Right forelimb (tissue), 1 donor: ENCODE results near the gene IL22.

ENCODE experiments used
- DNase-seq: peaks from one replicate; pipeline ENCODE4 v3.0.0-alpha.2; 2018

Gene IL22, protein sequence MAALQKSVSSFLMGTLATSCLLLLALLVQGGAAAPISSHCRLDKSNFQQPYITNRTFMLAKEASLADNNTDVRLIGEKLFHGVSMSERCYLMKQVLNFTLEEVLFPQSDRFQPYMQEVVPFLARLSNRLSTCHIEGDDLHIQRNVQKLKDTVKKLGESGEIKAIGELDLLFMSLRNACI

DNA sequence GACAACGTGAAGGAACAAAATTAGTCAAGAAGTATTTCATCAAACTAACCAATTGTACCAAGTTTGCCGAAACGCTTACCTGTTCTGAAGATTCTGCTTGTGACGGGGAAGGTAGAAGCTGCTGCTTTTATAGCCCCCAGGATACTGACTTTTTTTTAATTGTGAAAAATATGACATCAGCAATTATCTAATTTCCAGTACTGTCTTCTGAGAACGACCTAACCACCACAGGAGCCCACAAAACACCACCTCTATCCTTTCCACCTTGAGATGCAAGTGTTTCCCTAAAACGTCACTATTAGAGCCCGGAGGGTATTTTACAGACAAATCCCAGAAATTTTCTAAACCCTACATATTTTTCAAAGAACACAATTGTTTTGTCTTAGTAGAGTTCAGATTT lies at the start of gene IL22:
Gene IL22 (minus strand): TSS at position 101 of the 400 bp plus-strand sequence. CDS start 156 bp downstream, outside the sequence.
- no peak for DNase-seq

DNA sequence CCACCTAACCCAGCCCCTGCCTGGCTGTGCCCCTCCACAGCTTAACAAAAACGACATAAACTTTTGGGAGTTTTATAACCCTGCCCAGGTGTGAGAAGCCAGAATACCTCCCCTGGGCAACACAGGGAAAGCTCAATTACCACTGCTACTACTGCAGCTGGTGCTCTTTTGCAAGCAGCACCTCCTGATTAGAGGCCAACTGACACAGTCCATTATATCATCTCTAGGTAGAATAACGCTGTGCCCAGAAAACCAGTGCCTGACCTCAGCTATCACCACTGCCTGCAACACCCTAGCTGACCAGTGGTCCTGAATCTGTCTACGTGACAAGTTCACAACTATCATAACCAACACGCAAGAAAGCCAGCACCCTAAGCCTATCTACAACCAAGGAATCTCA lies 44.5 kb upstream of the IL22 start:
- DNase-seq: no peak

DNA sequence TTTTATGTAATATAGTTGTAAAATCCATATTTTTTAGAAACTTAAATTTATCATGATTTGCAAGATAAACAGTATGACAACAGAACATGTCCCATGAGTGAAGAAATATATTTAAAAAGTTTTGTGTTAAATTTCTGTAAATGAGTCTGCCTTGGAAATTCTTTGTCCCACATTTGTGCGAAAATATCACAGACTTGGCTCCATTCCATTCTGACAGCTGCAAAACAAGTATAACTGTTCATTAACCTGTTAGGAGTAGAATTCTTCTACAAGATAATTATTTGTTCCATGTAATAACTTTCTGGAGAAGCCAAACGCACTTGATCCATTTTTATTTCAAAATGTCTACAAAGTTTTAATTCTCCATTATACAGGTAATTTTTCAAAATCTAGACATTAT lies 40.8 kb upstream of the IL22 start:
- no peak for DNase-seq

DNA sequence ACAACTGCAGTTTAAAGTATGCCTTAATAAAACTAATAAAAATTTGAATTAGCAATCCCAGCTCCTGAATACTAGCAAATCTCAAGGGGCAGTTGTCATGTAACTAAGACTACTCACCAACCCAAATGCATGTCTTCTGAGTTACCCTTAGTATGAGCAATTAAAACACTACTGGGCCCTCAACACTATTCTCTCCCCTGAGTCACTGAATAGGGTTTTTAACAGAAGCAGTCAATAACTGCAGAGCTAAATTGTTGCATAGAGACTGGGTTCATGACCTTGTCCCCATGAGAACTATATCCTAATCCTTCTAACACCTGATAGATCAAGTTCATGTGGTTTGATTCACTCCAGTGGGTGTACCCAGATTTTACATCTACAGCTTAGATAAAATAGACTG lies 39.9 kb upstream of the IL22 start:
- DNase-seq: no peak

DNA sequence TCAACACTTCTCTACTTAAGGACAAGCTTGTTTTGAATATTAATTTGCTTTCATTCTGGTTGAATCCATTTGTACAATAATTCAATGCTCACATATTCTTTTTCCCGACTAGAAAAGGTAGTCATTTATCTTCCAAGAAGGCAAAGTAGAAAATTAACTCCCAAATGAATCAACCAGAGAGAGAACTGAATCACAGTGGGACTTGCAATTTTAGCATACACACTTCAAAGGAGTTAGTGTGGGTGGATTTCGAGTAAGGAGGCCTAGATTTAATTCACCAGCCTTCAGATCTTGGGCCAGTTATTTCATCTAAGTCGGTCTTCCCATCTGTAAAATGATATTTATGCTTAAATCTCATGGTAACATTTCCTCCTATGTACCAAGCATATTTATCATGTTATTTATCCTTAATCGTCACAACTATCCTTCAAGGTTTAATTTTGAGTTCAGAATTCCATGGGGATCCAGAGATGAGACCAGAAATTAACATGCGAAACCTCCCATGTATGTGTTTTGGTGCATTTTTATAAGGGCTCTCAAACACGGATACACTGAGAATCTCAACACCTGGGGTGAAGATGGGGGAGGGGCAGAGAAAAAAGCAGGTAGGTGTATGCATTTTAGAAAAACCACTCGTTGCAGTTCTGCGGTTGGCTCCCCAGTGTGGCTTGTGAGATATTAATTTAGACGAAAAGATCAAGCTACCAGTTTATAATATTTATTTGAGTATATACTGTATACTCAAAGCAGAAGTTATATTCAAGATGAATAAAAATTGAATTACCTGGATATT lies 38.9 kb upstream of the IL22 start:
- no peak for DNase-seq

DNA sequence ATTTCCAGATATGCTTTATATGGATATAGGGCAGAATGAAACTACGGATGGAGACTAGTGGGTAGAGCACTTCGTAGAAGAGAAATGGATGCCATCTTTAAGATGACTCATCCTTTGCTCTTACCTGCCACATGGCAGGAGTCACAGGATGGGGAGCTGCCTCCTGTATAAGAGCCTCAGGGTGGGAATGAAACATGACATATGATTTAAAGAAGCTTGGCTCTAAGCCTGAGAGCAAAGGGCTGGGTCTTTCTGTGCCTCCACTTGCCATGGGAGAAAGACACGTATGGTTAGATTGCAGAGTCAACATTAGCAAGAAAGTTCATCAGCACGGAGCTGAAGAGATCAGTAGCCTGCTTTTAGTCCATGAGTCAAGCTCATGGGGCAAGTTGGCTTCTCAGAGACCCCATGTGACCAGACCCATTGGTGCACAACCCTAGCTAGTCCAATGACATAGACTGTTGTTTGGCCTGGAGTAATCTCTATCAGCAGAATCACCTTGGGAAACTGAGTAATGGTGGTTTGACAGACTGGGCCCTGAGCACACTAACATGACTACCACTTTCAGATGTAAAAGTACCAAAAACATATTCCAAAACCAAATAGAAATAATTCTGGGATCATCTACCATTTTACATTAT lies 38.1 kb upstream of the IL22 start:
- DNase-seq: no peak

DNA sequence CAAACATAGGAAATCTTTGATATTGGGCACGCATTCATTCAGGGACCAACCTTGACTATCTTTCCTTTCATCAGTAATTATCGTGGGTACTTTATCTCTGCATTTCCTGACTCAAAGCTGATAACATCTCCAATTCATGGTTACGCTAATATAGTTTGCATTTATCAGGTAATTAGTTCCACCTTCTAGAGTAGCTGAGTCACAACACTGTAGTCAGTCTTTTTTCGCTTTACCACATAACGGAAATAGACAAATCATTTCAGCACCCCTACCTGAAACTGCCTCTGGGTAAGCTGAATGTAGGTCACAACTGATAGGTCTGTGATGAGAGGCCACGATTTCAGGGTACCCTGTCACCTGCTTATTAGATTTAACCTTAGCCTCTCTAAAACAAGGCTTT lies 36.7 kb upstream of the IL22 start:
- DNase-seq: no peak

DNA sequence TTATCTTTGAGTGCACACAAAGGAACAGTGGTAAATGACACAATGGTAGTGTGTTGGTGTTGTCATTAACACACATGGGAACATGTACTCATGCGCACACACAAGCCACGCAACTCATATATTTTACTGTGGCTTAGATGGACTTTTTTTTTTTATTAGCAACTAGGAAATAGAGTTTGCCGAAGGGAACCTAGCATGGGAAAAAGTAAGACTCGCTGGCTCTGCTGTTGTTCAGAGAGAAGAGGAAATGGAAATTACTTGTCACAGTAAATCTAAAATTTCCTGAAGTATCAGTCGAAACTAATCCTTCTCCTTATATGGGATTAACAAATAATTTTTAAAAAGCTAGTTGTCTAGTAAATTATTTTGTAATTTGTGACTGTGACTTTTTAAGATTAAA lies 33.7 kb upstream of the IL22 start:
- no peak for DNase-seq

DNA sequence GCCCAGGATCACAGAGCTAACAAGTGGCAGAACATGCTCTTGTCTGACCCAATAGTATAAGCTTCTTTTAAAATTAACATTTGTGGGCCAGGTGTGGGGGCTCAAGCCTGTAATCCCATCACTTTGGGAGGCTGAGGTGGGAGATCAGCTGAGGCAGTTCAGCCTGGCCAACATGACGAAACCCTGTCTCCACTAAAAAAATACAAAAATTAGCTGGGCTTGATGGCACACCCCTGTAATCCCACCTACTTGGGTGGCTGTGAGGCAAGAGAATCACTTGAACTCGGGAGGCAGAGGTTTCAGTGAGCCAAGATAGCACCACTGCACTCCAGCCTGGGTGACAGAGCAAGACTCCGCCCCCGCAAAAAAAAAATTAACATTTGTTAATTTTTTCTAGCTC lies 33.0 kb upstream of the IL22 start:
- no peak for DNase-seq

DNA sequence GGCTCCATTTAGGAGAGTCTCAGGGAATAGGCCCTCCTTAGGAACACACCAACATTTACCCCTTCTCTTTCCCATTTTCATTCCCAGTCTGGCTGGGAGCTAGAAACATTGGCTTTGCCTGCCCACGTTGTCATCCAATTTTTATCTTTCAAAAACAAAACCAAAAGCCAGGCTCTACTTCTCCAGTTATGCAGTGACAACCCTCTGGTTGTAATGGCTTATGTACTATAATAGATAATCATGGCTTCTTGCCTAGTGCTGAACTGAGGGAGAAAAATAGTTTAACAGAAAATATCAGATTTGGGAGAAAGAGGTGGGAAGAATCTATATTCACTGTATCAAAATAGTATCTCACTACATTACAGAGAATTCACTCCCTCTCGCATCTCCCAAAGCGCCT lies 32.1 kb upstream of the IL22 start:
- no peak for DNase-seq

DNA sequence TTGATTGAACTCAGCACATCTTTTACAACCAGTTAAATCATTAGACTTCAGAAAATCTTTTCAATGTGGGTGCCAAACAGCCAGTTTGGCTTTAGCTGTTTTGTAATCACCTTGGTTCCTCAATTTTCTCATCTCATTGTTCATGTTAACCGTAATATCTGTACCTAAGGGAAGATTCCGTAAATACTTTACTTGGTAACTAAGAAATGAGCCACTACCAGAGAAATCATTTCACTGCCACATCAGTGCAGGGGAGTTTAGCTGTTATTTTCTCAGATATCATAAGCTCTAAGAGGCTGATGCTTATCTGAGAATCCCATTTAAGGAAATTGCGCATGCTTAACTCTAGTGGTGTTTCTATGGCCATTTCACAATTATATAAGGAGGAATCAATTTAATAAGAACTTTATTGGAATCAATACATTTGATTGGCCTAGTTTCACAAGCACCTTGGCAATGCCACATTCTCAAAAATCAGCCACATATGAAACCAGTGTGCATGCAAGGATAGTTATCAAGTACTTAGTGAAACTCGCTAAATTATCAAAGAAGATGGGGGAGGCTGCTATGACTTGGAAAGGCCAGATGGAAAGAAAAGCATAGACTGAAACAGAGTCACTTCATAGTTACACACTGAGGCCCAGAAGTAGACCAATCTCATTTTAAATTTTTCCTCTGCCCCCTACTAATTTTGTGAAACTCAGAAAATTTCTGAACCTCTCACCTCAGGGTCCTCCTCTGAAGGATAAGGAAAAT lies 28.1 kb upstream of the IL22 start:
- no peak for DNase-seq

DNA sequence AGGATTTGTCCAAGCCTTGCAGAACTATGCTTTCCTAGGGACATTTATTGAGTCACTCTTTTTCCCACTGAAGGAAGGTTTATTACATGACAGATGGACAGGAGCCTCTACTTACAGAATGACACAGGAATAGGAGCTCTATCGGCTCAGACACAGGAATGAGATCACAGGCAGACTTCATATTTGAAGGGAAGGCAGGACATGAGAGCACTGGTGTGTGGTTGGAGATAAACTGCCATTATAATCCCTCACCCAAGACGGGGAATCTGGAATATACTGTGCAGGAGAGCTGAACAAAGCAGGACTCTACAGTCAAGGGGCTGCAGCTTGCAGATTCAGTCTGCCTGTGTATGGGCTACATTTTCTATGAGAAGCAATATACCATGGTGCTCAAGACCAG lies 26.8 kb upstream of the IL22 start:
- no peak for DNase-seq

DNA sequence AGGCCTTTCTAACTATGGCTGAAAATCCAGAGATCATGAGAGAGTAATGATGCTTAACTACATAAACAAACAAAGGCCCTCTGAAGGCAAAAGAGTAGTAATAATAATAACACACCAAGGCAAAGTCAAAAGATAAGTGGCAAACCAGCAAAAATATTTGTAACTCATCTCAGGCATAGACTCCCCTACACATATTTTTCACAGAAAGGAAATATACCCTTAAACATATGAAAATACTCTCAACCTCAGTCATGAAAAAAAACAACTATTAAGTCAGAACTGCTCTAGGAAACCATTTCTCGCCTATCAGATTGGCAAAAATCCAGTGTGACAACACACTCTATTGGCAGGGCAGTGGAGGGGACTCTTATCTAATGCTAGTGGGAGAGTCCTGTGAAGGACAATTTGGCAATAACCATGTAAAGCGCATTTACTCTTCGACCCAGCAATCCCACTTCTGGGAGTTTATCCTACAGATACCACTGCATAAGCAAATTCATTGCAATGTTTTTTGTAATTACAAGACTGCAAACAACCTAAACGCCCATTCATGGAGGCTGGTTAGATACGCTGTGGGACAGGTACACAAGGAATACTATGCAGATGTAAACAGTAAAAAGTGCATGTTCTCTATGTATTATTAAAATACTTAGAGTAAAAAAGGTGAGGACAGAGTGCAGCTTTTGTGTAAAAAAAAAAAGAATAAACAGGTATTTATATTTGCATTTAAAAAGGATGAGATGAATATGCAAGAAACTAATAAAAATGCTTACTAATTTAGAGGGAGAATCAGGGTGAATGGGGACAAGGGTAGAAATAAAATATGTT lies 26.0 kb upstream of the IL22 start:
- no peak for DNase-seq

DNA sequence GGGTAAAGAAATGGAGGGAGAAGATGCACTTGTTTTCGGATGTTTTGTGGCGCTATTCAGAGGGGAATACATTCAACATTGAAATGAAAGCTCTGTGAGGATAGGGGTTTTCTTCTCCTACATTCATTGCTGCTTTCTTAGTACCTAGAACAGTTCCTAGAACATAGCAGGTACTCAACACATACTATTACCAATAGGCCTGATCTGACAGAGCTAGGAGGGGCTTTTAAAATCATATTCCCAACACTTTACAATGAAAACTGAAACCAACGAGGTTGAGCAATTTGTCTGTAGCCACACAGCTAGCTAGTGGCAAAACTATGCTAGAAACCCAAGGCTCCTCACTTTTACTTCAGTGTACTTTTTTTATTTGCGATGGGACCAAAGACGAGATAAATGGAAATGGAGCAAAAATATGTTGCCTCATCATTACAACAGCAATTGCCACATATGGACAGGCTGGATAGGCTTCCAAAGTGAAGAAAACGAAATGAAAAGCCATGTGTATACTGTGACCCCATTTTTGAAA lies 23.1 kb upstream of the IL22 start:
- DNase-seq: no peak

DNA sequence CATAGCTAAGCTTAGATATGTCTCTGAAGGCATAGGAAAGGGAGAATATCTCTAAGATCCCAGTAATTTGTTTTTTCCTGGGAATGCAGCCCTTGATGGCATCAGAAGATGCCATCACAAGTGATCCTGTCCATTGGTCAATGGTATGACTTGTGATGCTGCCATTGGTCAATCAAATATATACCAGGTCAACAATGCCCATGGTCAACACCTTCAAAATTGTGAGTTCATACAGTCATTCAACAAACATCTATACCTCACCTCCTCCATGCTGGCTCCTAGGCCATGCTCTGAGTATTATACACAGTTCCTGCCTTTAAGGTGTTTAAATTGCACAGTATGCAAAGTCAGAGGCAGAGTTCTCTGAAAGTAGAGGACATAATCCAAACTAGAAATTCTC lies 19.3 kb upstream of the IL22 start:
- no peak for DNase-seq

DNA sequence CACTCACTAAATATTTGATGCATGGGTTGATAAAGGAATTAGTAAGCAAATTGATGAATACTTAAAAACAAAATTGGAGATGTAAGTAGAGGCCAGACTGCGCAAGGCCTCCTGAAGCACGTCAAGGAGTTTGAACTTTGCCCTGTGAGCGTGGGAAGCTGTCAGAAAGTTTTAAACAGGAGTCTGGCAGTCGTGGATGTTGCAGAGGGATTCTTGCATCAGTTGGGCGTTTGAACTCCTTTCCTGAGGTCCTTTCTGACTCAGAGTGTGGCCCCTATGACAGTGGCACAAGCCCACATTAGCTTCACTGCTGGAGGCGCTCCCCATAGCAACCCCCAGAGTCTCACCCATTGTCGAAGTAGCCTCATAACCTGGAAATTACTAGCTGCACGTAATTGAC lies 17.9 kb upstream of the IL22 start:
- DNase-seq: no peak

DNA sequence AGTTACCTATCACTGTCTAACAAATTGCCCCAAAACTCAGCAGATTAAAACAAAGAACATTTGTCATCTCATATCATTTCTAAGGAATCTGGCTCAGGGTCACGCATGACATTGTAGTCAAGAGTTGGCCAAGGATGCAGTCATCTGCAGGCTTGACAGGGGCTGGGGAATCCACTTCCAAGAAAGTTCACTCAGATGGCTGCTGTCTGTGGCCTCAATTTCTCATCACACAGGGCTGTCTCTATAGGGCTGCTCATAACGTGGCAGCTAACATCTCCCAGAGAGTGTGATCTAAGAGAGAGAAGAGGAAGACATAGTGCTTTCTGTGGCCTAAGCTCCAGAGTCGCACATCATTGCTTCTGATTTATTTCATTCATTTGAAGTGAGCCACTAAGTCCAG lies 17.0 kb upstream of the IL22 start:
- DNase-seq: no peak

DNA sequence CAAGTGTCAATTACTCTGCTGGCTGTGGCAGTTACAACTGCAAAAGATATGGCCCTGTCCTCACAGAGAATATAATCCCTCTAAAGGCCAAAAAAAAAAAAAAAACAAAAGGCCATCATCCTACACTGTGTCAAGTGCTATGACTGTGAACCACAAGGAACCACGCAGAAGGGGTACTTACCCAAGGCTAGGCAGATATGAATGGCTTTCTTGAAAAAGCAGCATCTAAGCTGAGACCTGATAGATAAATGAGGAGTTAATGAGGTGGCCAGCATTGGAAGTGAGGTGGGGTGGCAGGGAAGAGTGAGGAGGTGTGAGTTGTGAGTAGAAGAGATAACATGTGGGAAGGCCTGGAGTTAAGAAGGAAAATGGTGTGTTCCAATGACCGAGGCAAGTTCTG lies 16.4 kb upstream of the IL22 start:
- no peak for DNase-seq

DNA sequence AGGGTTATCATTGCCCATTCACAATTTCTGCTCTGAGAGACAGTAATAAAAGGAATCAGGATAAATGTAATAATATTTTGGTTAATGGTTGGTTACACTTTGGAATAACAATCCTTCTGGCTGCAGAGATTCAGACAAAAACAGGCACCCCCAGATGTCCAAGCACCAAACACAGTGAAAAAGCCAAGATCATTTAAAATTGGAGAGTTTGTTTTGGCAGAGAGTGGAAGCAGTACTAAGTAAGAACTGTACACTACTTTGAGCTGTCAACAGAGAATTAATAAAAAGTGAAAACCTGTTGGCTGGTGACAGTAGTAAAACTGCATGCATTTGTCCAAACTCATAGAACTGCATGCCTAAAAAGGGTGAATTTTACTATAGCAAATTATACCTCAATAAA lies 15.6 kb upstream of the IL22 start:
- no peak for DNase-seq

DNA sequence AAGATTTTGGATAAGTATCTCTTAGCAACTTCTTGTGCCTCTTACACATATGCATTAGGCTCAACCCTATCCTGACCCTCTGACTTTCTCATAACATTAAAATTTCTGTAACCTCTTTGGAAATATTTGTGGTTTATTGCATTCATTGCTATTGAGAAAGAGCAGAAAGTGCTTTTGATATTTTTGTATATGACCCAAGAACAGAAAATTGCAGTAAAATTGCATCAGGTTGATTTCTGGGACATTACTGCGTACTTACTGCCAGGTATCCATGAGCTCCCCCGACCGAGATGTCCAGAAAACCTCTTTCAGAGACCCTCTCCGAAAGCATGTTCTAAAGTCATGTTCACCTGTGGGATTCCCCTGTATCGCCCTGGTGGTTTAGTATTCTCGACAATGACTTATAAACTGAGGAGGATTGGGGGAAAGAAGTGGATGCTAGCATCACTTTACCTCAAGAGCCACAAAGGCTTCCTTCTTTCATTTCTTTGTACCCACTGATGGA lies 14.5 kb upstream of the IL22 start:
- DNase-seq: no peak

DNA sequence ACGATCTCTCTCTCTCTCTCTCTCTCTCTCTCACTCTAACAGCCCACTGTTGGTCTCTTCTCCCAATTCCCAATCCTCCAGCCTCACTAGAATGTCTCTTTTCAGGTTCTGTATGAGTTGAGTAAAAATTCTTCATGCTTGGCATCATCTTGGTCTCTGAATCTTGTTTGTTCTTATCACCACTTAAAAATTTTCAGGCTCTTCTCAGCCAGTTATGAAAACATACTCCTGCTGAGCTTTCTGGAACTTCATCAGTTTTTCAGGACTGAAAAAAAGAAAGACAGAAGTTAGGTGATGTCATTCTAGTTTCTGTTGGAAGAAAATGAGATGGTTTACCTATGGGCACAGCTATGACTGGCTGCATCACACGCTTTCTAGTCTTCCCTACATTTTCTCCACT lies 11.5 kb upstream of the IL22 start:
- no peak for DNase-seq

DNA sequence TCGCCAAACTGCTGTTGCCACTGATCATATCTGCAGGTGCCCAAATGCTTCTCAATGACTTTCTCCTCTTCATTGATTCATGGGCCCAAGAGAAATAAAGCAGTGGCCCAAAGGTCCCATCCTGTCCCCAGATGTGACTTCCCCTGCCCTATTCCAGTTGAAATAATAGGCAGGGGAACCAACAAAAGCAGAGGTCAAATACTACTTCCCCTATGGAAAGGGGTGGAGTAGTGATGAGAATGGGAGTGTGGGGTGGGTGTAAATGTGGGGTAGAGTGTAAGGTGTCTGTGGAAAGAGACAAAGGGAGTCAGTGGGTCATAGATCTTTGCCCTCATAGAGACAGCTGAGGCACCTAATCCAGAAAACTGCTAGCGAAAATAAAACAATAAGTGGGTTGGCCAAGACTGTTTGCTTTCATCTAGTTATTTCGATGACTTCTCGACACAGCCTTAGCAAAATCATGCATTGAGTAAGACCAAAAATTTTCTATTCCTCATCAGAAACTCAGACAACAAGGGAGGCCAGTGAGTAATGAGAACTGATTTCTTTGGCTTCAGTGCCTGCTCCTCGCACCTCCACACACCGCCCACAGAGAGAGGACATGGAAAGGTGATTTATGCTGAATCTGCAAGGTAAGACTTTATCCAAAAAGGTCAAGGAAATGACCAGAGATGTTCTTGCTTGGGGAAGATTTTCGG lies 10.9 kb upstream of the IL22 start:
- no peak for DNase-seq
